ENCODE measurements around the gene PILRA.
"Not testable (repeated sequence)": the region's sequence is repeated elsewhere in the genome, so short reads cannot be mapped to it uniquely, and the experiment has no call there.

PILRA gene

DNA sequence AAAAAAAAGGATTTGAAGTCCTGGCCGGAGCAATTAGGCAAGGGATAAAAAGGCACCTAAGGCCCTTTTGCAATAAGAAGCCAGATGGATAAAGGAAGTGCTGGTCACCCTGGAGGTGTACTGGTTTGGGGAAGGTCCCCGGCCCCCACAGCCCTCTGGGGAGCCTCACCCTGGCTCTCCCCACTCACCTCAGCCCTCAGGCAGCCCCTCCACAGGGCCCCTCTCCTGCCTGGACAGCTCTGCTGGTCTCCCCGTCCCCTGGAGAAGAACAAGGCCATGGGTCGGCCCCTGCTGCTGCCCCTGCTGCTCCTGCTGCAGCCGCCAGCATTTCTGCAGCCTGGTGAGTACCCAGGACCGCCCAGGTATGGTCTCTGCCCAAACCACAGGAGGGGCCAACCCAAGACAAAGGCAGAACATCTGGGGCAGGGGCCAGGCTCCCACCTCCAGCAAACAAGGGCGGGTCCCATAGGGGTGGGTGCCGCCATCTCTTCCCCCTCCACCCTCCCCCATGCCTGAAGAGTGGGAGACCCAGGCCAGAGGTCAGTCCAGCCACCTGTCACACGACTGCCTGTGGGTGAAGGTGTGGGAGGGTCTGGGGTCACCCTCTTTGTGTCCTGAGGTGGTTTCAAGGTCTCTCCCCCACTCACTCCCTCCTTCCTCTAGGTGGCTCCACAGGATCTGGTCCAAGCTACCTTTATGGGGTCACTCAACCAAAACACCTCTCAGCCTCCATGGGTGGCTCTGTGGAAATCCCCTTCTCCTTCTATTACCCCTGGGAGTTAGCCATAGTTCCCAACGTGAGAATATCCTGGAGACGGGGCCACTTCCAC is 15.0 kb upstream of the PILRA start, which contains the start of gene PILRB:
Gene PILRB (plus strand): TSS at position 91 of the 830 bp plus-strand sequence. CDS start 186 bp downstream, at position 277.
- DNase-seq: no peak

DNA sequence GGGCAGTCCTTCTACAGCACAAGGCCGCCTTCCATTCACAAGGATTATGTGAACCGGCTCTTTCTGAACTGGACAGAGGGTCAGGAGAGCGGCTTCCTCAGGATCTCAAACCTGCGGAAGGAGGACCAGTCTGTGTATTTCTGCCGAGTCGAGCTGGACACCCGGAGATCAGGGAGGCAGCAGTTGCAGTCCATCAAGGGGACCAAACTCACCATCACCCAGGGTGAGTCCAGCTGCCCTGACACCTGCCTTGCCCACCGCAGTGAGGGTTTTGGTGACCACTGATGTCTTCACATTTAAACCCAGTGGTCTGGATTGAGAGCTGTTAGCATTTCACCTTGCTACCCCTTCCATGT is 14.5 kb upstream of the PILRA start:
- no peak for DNase-seq

DNA sequence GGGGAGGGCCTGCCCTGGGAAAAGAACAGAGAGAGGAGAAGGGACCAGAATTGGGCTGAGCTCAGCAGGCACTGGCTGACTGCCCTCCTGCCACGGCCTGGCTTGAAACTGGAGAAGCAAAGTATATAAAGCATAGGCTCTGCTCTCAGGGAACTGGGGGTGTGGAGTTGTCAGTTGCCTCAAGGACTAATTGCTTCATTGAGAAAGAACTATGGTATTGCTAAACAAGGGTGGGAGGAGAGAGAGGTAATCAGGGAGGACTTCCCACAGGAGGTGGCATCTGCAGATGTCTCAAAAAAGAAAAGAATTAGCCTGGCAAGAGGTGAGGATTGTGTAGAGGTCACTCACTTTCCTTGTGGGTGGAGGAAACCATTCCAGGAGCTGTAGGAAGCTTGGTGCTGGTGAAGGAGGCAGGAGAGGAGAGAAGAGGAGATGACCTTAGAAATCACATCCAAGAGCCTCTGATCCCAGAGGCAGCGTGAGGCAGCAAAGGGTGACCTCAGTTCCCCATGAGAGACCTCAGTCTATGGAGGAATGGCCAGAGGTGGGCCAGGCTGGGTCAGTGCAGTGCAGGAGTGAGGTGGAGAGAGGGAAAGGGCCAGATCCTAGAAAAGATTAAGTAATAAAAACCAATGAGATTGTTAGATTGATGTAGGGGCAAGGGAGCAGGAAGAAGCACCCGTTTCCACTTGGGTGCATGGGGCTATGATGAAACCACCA is 13.0 kb upstream of the PILRA start:
- DNase-seq: no peak

DNA sequence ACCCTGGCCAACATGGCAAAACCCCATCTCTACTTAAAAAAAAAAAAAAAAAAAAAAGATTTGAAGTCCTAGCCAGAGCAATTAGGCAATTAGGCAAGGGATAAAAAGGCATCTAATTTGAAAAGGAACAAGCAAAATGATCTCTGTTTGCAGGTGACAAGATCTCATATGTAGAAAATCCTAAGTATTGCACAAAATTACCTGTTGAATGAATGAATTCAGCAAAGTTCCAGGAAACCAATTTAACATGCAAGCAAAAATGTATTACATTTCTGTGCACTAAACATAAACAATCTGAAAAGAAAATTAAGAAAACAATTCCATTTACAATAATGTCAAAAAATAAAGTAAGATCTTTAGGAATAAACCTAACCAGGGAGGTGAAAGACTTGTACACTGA is 10.2 kb upstream of the PILRA start:
- DNase-seq: no peak

DNA sequence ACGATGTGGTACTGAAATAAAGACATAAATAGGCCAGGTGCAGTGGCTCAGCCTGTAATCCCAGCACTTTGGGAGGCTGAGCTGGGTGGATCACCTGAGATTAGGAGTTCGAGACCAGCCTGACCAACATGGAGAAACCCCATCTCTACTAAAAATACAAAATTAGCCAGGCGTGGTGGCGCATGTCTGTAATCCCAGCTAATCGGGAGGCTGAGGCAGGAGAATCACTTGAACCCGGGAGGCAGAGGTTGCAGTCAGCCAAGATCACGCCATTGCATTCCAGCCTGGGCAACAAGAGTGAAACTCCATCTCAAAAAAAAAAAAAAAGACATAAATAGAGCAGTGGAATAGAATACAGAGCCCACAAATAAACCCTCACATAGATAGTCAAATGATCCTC is 9.5 kb upstream of the PILRA start:
- DNase-seq: not testable (repeated sequence)

DNA sequence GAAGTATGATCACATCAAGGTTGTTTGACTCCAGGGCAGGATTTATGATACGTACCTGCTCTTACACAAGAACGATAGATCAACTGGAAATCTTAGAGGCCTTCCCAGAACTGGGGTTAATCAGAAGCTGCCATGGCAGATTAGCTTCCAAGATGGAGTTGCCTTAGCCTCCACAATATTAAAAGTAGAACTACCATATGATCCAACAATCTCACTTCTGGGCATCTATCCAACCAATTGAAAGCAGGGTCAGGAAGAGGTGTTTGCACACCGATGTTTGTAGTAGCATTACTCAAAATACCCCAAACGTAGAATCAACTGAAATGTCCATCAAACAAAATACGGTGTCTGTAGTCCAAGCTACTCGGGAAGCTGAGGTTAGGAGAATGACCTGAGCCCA is 8.8 kb upstream of the PILRA start:
- no peak for DNase-seq

DNA sequence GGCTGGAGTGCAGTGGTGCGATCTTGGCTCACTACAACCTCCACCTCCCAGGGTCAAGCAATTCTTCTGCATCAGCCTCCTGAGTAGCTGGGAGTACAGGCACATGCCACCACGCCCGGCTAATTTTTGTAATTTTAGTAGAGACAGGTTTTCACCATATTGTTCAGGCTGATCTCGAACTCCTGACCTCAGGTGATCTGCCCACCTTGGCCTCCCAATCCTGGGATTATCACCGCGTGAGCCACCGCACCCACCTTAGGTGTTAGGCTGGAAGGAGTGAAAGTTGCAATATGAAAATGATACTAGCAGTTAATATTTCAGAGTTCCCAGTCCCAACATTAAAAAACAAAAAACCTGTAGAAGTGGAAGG is 7.3 kb upstream of the PILRA start:
- not testable (repeated sequence) for DNase-seq

DNA sequence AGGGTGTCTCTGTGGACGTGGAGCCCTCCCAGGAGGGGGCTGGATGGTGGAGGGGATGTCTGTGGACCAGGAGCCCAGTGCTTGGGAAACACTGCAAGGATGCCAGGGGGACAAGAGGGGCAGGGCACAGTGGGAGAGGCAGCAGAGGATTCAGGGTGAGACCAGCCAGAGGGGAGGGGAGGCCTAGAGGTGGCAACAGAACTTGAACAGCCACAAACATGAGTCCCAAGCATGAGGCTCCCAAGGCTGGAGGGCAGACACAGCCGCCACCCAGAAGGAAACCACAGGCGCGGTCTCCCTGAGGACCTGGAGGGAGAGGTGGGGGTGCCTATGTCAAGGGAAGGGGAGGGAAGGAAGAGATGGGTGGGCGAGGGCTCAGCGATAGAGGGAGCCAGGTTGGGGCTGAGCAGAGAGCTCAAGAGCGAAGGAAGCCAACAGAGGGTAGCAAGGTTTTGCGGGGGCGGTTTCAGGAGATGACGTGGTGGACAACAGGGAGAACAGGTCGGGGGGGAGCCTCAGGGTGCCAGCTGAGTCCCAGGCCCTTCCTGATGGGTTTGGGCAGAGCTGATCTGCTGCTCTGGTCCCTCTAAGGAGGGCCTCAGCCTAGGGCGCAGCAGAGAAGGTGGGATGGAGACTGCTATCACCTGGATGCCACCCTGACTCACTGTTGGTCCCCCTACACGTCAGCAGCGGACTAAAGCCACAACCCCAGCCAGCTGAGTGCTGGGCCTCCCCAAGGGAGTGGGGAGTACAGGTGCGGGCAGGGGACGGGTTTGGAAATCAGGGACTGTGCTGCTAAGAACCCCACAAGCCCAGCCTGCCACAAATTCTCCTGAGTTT is 6.7 kb upstream of the PILRA start:
- DNase-seq: no peak

DNA sequence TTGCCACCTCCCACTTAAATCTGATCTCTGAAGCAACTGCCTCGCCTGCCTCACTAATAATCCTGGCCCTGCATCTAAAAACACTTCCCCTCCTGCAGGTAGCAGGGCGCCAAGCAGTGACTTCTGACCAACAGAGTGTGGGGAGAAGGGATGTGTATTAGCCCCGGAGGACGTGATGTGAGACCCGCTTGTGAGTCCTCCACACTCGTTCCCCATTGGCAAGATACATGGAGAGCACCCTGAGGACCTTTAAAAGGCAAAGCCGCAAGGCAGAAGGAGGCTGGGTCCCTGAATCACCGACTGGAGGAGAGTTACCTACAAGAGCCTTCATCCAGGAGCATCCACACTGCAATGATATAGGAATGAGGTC is 6.1 kb upstream of the PILRA start:
- DNase-seq: no peak

DNA sequence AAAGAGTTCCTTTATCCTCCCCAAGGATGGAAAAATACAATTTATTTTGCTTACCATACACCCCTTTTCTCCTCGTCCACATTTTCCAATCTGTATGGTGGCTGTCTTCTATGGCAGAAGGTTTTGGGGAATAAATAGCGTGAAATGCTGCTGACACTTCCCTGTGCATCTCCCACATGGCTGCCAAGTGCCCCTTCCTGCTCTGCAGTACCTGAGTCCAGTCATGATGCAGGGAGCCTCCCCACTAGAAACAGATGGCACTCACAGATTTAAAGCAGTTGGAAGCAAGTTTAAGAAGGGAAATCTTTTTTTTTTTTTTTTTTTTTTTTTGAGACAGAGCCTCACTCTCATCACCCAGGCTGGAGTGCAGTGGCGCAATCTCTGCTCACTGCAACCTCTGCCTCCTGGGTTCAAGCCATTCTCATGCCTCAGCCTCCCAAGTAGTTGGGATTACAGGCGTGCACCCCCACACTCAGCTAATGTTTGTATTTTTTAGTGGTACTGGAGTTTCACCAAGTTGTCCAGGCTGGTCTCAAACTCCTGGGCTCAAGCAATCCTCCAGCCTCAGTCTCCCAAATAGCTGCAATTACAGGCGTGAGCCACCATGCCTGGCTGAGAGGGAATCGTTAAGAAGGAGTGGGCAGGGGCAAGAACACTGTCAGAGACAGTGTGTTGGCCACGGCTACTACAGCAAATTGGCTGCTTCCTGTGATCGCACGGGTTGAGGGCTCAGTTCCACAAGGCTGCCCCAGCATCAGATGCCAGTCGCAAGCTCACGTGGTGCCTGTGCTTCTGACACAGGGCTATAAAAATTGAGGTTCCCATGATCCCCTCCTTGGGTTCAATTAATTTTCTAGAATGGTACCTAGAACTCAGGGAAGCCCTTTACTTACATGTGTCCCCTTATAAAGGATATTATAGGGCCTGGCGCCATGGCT is 5.3 kb upstream of the PILRA start:
- no peak for DNase-seq

DNA sequence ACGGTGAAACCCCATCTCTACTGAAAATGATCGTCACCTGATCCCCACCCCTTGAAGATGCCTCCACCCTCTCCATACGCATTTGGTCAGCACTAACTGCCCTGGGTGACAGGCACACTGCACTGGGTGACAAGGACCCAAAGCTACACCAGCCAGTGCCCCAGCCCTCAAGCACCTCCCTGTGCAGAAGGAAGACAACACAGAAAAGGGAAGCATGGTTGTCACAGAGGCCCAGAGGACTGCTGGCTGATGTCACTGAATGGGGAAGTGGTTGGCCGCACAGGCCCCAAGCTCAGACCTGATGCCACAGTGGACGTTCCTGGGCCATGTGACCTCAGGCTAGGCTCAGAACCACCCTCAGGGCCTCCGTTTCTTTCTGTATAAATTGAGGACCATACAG is 4.2 kb upstream of the PILRA start:
- DNase-seq: no peak

DNA sequence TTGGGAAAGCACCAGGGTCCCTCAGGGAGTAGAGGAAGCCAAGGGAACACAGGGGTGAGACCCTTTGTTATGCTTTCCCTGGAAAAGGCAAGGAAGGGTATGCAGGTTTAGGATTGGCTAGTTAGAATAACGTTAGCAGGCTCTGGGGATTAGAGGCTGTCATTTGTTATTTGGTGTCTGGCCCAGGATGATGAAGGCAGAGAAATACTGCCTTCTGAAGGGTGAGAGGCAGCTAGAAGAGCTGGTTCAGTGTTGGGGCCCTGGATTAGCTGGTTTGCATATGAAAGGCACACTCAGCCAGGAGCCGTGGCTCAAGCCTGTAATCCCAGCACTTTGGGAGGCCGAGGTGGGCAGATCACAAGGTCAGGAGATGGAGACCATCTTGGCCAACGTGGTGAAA is 3.0 kb upstream of the PILRA start:
- no peak for DNase-seq

DNA sequence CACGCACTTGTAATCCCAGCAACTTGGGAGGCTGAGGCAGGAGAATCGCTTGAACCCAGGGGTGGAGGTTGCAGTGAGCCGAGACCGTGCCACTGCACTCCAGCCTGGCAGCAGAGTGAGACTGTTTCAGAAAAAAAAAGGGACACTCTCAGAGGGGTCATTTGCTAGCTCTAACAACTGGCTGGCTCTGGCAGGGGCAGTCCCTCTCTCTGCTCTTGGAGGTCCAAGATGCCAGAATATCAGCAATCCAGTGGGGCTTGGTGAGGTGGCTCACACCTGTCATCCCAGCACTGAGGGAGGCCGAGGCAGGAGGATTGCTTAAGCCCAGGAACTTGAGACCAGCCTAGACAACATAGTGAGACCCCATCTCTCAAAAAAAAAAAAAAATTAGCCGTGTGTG is 2.5 kb upstream of the PILRA start:
- no peak for DNase-seq

DNA sequence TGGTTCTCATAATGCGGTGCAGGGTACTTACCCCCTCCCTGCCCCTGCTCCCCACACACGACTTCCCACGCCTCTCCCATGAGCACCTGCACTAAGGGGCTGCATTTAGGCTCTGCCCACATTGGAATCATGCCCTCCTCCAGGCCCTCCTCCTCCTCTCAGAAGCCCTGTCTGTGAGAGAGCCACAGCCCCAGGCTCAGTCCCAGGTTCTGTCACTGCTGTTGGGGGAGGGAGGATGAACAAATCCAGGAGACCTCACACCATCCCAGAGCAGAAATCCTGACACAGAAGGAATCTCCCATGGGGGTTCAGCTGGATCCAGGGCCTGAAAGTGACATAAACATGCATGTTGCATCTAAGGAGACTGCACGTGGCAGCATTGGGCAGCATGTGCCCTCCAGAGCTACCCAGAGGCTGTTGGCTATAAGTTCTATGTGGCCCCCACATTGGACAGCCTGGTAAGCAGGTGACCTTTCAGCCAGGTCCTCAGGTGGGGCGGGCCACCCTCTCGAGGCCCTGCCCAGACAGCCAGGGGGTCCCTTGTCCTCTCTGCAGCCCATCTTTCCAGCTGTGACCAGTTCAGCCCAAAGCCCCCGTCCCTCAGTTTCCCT is 1.6 kb upstream of the PILRA start:
- DNase-seq: no peak

DNA sequence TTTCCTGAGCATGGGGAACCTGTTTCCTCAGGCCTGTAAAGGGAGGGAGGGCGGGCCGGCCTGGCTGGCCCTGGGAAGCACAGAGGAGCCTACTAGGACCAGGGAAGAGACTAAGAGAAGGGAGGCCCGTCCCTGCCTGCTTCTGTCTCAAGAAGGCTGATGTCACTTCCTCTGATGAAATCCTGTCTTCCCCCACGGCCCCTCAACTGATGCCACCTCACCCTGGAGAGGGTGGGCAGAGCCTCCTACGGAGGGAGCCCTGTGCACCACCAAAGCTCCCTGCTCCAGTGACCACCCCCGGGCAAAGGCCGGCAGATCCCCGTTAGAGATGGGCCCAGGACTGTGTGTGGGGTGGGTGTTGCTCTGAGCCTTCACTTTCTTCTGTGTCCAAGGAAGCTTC is 1.0 kb upstream of the PILRA start:
- DNase-seq: no peak

DNA sequence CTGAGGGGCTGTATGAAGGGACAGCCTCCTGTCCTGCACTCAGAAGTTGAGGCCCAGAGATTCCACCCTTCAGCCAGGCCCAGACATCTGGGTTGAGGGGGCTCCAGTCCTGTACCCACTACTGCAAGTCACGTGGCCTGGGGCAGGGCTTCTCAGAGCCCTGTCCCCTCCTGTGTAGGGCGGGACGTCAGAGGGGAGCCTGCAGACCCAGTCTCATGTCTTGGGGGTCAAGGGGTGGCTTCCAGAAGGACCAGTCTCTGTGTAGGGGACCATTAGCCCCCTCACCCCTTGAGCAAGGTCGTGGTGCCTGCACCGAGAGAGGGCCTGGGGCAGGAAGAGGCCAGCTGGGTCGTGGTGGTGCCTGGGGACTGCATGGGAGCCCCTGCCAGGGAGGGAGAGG is 593 bp upstream of the PILRA start:
- DNase-seq: no peak

DNA sequence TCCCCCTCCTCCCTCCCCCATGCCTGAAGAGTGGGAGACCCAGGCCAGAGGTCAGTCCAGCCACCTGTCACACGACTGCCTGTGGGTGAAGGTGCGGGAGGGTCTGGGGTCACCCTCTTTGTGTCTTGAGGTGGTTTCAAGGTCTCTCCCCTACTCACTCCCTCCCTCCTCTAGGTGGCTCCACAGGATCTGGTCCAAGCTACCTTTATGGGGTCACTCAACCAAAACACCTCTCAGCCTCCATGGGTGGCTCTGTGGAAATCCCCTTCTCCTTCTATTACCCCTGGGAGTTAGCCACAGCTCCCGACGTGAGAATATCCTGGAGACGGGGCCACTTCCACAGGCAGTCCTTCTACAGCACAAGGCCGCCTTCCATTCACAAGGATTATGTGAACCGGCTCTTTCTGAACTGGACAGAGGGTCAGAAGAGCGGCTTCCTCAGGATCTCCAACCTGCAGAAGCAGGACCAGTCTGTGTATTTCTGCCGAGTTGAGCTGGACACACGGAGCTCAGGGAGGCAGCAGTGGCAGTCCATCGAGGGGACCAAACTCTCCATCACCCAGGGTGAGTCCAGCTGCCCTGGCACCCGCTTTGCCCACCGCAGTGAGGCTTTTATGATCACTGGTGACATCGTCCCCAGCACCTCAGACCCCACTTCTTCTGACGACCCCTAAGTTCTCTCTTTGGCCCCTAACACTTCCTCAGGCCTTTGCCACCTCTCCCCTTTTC is 747 bp downstream of the PILRA start:
- DNase-seq: not testable (repeated sequence)

DNA sequence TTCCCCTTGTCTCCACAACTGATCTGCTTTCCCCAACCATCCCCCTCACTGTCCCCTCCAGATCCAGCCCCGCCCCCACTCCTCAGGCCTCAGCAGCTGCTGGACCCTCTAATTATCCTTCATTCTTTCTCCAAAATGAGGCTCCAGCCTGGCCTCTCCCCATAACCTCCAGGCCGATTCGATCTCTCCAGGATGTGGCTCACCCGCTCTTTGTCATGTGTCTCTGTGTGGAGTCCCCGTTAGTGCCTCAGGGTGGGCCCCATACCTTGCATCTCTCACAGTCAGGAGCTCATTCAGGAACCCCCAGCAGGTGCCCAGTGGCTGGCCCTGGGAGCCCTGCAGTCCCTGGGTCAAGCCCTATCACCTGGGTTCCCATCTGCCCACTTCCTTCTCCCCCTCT is 1.3 kb downstream of the PILRA start:
- DNase-seq: no peak

DNA sequence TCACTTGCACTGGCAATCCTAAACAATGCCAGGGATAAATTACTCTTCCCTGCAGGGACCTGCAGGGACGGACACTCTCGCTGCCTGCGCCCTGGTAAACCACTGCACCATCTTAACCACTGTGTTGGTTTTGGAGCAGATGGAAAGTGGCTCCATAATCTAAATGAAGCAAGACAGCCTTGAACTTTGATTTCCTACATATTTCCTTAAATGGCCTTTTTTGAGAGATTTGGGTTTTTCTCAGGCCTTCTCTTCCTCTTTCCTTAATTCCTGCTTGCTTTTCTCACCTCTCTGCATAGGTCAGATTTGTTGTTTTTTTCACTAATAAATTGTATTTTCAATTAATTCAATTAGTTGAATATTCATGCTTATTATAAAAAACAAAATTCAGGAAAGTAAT is 2.8 kb downstream of the PILRA start:
- no peak for DNase-seq

DNA sequence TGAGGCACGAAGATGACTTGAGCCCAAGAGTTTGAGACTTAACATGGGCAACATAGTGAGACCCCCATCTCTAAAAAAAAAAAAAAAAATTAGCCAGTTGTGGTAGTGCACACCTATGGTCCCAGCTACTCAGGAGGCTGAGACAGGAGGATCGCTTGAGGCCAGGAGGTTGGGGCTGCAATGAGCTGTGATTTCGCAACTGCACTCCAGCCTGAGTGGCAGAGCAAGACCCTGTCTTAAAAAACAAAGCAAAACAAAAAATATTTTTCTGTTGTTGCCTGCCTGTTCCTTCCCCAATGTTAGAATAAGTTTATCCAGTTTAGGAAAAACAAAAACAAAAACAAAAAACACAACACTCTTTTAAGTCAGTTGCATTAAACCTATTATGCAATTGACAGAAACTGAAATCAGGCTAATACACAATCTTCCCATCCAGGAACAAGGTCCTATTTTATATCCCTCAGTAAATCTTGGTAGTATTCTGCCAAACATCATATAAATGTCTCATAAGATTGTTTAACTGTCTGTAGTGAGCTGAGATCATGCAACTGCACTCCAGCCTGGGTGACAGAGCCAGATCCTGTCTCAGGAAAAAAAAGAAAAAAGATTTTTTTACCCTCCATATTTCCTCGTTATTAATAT is 4.9 kb downstream of the PILRA start:
- no peak for DNase-seq

DNA sequence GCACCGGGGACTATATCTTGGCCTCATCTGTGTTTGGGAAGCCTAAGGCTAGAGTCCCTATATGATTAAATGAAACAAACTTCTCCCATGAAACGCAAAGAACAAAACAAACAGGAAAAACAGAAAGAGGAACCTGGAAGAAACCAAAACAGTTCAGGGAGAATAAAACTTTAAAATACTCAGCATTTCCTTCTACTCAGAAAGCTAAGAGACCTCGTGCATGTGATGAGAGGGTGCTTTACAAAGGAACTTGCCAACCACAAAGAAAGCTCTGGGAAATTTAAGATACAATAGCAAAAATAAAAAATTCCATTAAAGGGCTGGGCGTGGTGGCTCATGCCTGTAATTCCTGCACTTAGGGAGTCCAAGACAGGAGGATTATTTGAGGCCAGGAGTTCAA is 6.9 kb downstream of the PILRA start:
- DNase-seq: no peak

Data from retina (tissue), 1 donor.